Stimulated activated CD4-positive, alpha-beta T cell treated with anti-CD3 and anti-CD28 coated beads, TNF-alpha, amount 100 ng/mL, for 1 hour (primary cell): ENCODE measurements around the gene SAPCD1.
"Not testable (repeated sequence)": the region's sequence is repeated elsewhere in the genome, so short reads cannot be mapped to it uniquely, and the experiment has no call there.

ENCODE experiments used
- DNase-seq, 3 donors: peaks; one replicate each; pipeline ENCODE4 v3.0.0-alpha.2; 2020; ENCODE audit warnings: low read depth in 3 of 3, low spot score in 1 of 3

The SAPCD1 gene

DNA sequence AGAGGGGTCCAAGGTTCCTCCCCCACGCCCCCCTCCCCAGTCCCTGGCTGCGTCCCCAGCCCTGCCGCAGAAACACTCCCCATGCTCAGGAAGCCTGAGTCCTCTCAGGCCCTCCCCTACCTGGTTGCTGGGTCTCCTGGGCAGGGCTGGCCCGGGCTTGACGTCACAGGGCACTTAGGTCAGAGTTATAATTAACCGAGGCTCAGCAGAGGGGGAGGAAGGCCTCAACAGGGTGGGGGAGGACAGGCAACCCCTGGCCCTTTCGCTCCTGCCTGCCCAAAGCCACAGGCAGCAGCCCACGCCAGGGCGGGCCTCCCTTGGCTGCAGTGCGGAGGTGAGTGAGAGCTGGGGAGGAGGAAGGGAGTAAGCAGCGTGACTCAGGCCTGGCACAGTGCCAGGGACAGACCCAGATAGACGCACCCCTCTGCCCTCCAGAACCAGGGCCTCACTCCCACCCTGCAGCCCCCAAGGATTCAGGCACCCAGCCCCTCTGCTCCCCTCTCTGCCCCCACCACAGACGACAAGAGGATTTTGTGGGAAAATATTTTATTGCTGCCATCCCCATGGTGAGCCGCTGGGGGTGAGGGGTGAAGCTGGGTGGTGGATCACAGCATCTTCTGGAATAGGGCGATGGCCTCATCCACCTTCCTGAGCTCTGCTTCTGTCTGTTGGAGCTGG is 14.7 kb downstream of the SAPCD1 start, which contains the start of gene VWA7:
TSS of gene VWA7 (minus strand) at position 340 of the 678 bp plus-strand sequence. CDS start 549 bp downstream, outside the sequence.
- DNase-seq: peak; percentile 21 to 70 (median 45)

GRCh38 chr6:31777667-31778050 is 15.2 kb downstream of the SAPCD1 start:
- DNase-seq: no peak

GRCh38 chr6:31778193-31778592 is 15.7 kb downstream of the SAPCD1 start:
- no peak for DNase-seq

GRCh38 chr6:31778999-31779885 is 16.8 kb downstream of the SAPCD1 start:
- DNase-seq: no peak

GRCh38 chr6:31779908-31780307 is 17.5 kb downstream of the SAPCD1 start:
- no peak for DNase-seq

DNA sequence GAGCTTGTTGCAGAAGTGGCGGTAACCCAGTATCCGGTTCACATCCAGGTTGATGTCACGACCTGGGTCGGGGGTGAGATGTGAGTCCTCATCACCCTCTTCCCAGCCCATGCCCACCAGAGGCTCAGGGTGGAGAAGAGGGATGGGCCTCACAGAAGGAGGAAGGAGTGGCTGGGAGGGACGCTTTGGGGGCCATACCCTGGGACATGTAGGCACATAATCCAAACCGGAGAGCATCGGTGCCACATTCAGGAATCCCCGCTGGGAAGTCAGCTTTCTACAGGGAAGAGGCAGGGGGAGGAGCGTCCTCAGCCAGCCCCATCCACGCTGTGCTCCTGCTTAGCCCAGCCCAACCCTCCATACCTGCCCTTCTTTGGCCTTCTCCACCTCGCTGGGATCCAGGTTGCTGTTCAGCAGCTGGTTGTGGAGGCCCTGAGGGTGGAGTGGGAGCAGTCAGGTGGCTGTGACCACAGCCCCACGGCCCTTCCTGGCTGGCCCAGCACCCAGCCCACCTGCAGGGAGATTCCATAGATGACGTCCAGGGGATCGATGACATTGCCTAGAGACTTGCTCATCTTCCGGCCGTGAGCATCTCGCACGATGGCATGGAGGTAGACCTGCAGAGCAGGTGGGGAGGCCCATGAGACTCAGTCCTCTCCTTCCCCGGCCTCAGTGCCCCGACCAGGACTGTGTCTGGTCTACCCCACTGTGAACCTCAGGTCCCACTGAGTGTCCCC is 18.2 kb downstream of the SAPCD1 start:
- no peak for DNase-seq

DNA sequence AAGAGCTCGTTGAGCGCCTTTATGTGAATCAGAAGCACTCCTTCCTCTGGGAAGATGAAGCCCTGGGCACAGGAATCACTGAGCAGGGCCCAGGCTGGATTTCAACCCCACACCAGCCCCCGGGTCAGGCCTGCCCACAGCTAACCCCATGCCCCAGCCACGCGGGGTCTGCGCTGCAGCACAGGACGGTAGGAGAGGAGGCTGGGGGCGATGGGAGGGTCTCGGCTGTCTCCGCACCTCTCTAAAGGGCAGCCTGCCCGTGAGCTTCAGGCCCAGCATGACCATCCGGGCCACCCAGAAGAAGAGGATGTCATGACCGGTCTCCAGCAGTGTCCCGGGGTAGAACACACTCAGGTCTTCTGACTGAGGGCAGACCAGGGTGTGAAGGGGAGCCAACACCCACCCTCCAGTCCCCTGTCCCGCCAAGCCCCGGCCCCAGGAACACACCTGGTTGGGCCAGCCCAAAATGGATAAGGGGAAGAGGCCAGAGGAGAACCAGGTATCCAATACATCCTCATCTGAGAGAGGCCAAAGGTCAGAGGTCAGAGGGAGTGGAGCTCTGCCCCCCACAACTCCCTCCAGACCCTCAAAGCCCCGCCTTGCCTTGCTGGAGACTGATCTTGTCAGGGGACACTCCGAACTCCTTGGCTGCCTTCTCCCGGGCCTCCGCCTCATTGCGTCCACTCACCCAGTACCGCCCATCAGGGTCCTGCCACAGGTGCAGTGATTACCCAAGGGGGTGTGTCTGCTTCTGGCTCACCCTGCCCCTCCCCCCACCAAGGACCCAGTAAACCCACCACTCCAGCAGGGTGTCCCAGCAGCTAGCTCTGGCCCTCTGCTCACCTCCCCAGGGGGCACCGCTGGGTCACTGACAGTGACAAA is 19.0 kb downstream of the SAPCD1 start:
- no peak for DNase-seq

DNA sequence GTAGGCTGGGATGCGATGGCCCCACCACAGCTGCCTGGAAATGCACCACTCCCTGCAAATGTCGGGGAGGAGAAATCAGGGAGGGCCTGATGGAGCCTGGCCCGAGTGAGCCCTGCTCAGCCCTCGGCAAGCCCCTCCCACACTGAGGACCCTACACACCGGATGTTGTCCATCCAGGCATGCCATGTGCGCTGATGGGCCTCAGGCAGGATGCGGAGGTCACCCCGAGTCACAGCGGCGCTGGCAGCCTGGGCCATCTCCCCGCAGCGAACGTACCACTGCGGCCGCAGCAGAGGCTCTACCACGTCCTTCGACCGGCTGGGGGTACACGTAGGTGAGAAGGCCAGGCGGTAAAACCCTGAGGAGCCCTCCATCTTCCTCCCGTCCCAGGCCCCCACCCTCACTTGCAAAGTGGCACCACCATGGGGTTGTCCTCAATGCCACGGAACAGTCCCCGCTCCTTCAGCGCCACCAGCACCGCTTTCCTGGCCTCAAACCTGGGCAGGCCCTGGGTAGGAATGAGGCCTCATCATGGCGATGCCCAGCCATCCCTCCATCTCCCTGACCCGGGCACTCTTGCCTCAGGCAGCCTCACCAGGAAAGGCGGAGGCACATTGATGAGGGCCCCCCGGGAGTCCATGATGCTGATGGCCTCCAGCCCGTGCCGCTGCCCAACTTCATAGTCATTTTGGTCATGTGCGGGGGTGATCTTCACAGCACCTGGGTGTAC is 19.8 kb downstream of the SAPCD1 start:
- DNase-seq: no peak

DNA sequence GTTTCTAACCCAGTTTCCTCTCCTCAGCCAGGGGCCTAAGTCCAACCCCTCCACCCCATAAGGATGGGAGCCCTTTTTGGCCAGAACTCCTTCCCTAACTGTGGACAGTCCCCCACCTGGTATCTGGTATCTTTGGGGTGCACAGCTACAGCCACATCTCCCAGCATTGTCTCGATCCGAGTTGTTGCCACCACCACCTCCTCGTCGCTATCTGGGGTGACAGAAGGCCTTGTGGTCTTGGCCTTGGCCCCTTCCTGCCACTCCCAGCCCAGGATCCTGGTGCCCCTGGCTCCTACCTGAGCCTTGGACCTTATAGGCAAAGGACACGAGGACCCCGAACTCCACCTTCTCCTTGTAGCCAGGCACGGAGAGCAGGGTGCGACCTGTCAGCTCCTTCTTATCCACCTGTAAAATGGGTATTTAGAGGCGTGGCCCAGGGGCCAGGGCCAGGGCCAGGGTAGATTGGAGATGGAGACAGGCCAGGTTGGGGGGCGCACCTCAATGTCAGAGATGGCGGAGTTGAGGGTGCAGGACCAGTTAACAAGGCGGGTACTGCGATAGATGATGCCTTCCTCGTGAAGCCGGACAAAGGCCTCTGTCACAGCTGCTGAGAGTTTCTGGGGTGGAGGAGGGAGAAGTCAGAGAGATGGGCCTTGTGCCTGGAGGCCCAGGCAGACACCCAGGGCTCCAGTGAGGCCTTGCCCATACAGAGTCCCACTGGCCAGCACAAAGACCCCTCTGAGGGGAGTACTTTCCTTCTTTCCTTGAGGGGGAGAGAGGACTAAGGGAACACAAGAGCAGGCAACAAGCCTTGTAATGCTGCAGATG is 21.9 kb downstream of the SAPCD1 start:
- DNase-seq: no peak

GRCh38 chr6:31785475-31785874 is 23.0 kb downstream of the SAPCD1 start:
- no peak for DNase-seq

- DNase-seq: no peak
Observed at GRCh38 chr6:31791324-31792089, 29.1 kb downstream of the SAPCD1 start.

GRCh38 chr6:31792090-31792374 is 29.6 kb downstream of the SAPCD1 start:
- no peak for DNase-seq

DNA sequence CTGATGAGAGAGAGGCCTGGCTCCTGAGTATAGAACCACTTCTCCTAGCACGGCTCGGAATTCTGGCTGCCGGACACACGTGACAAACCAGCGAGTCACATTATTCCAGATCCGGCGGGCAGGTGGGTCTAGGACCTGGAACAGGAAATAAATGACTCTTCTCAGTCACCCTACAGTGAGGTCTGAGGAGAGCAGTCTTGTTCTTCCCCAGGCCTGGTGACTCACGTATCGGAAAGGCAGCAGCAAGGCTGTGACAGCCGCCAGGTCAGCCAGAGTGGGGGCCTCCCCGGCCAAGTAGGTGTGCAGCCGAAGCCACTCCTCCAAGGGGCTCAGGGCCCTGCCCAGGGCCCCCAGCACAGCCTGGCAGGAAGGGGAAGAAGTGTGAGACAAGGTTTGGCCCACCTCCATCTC is 30.3 kb downstream of the SAPCD1 start:
- no peak for DNase-seq

DNA sequence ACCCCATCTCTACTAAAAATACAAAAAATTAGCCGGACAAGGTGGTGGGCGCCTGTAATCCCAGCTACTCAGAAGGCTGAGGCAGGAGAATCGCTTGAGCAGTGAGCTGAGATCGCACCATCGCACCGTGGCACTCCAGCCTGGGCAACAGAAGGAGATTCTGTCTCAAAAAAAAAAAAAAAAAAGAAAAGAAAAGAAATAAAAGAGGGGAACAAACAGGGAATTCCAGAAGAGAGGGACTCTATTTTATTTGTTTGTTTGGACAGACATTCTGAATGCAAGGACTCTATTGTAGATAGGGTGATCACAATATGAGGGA is 31.4 kb downstream of the SAPCD1 start:
- not testable (repeated sequence) for DNase-seq

DNA sequence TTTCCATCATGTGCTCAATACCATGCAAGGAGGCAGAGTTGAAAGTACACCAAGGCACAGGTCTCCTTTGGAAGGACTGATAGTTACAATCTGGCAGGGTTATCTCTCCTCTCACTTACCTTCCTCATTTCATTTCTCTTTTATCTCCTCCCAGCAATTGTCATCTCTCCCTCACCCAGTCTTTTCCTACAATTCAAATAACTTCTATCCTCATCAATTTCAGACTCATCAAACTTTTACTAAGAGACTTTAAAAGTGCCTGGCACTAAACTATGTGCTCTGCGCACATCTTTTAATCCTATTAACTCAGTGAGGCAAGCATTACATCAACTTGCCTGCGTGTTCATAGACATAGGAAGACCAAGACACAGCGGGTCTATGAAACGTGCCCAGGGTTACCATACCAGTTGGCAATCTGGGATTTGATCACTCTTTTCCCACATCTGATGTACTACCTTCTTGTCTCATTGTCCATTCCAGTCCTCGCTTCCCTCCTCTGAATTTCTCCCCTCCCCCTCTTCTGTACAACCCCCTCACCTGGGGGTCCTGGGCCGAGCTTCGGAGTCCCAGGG is 31.9 kb downstream of the SAPCD1 start:
- DNase-seq: no peak

DNA sequence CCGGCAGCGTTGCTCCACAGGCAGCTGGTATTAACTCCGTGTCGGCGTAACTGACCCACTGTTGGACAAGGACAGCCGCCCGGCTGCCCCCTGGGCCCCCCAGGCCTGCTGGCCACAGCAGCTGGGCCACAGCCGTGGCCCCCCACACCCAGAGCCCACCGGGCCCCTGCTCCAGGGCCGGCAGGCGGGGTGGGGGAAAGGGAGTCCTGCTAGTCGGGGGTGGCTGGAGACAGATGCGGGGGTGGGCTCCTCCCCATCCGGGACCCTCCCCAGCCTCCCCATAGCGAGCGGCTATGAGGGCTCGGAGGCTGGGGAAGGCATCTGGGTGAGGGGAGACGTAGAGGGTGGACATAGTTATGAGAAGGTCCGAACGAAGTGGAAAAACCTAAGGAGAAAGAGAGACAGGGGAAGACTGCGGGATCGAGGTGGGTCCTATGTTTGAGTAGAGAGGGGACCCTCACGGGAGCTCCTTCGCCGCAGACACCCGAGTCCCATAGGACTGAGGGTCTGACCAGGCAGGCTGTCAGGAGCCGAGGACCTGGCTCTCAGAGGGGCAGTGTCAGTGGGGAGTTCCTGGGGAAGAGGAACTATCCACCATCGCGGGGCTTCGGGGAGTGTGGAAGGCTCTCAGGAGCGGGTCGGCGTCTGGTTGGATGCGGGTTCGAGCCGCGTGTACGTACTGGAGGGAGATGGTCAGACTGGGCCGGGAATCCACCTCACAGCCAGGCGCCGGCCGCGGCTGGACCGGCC is 32.6 kb downstream of the SAPCD1 start:
- no peak for DNase-seq

DNA sequence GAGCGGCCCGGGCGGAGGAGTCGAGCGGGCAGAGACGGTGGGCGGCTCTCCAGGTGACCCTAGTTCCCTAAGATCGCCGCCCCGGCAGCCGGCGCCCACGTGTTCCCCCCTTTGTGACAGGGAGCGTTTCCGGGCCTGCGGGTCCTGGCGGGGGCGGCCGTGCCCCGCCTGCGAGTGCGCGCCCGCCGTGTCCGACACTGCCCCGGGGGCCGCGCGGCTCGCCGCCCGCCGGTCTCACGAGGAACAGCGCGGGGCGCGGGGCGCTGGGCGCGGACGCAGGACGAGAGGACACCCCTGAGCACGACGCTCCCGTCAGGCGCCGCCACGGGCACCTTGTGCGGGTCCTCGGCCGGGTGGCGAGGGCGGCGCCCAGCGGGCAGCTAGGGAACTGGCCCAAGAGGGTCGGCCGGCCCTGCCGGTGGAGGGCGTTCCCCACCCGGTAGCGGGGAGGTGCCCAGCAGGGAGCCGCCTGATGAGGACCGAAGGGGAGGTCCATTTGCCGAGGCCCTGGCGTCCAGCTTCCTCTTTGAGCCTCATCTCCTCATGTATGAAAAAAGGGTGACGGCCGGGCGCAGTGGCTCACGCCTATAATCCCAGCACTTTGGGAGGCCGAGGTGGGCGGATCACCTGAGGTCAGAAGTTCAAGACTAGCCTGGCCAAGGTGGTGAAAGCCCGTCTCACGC is 33.3 kb downstream of the SAPCD1 start, which contains the start of gene VARS1:
TSS of gene VARS1 (minus strand) at position 137 of the 683 bp plus-strand sequence. CDS start 535 bp downstream, outside the sequence.
- peak; percentile 60 to 72 (median 70) for DNase-seq
